CD4-positive, alpha-beta T cell (primary cell): ENCODE measurements around the gene RGL1. TPM values are rescaled to one million over a fixed set of nuclear protein-coding genes. Genes with fewer than 3 reads are reported as not detected.

Source experiments
- ATAC-seq: fragments of 200-7000 bp; cut with Tn5 transposase; one replicate; pipeline ENCODE4 v1.10.0; 2022; ENCODE audit warnings: mild to moderate bottlenecking; ENCODE audit not compliant: poor library complexity
- CTCF ChIA-PET: fragments of 350-600 bp; sonication (Branson Sonifier 250); formaldehyde crosslinking; loops from one replicate; lab custom pipeline; 2021; ENCODE audit warnings: antibody characterized with exemption, inconsistent platforms; lab: Charles Lee
- POLR2A ChIA-PET: fragments of 350-600 bp; sonication (Branson Sonifier 250); formaldehyde crosslinking; loops from one replicate; lab custom pipeline; 2021; ENCODE audit warnings: antibody characterized with exemption, inconsistent platforms; lab: Charles Lee
- DNase-seq, 14 experiments: peaks; one replicate each; pipeline ENCODE4 v3.0.0-alpha.2; 2013 to 2020; ENCODE audit warnings: mixed read lengths in 2 of 14
- H3K27ac ChIP-seq, 2 donors: one replicate each; pipeline versions ENCODE4 v1.5.1 to v1.7.0; 2013; ENCODE audit warnings: low read length in 2 of 2, low read depth in 1 of 2, mild to moderate bottlenecking in 1 of 2
- H3K27me3 ChIP-seq, 2 experiments: 1 replicate in 1 of 2; 2 replicates in 1 of 2; pipeline versions ENCODE4 v1.6.1 to v1.7.0; 2013; ENCODE audit warnings: low read length in 2 of 2, control low read depth in 1 of 2, mild to moderate bottlenecking in 1 of 2, moderate library complexity in 1 of 2; ENCODE audit not compliant: insufficient read depth in 2 of 2, control insufficient read depth in 1 of 2
- H3K36me3 ChIP-seq: one replicate; pipeline ENCODE4 v1.6.1; 2013; ENCODE audit warnings: low read length, control low read depth; ENCODE audit not compliant: insufficient read depth
- H3K4me1 ChIP-seq: one replicate; pipeline ENCODE4 v1.6.1; 2013; ENCODE audit warnings: low read length, control low read depth; ENCODE audit not compliant: insufficient read depth
- H3K4me3 ChIP-seq: one replicate; pipeline ENCODE4 v1.5.1; 2013; ENCODE audit warnings: mild to moderate bottlenecking, low read length, moderate library complexity
- H3K9me3 ChIP-seq, 2 experiments: 1 replicate in 1 of 2; 2 replicates in 1 of 2; pipeline versions ENCODE4 v1.6.1 to v1.7.0; 2013; ENCODE audit warnings: low read length in 2 of 2, mild to moderate bottlenecking in 2 of 2, control low read depth in 1 of 2, moderate library complexity in 1 of 2; ENCODE audit not compliant: control insufficient read depth in 1 of 2, insufficient read depth in 1 of 2
- H3K27ac Mint-ChIP-seq: one replicate; pipeline ENCODE4 v1.8.0; 2020; ENCODE audit warnings: mixed read lengths
- H3K27me3 Mint-ChIP-seq: one replicate; pipeline ENCODE4 v1.8.0; 2021; ENCODE audit warnings: mixed read lengths
- H3K36me3 Mint-ChIP-seq: one replicate; pipeline ENCODE4 v1.8.0; 2021; ENCODE audit warnings: low read depth, mixed read lengths
- H3K4me1 Mint-ChIP-seq: one replicate; pipeline ENCODE4 v1.8.0; 2021; ENCODE audit warnings: low read depth, mixed read lengths
- H3K4me3 Mint-ChIP-seq: one replicate; pipeline ENCODE4 v1.8.0; 2020; ENCODE audit warnings: mild to moderate bottlenecking, mixed read lengths
- H3K9me3 Mint-ChIP-seq: one replicate; pipeline ENCODE4 v1.8.0; 2020; ENCODE audit warnings: mixed read lengths
- intact Hi-C, 2 experiments: fragments of 100-400 bp; cut with DNase I in 1 of 2; cut with micrococcal nuclease in 1 of 2; formaldehyde crosslinking; loops; one replicate each; pipeline versions ENCODE4 v1.15.1 to v1.9.0; 2023 to 2025; cut with DNase I, micrococcal nuclease
- total RNA-seq, 174 experiments: library from RNA in 2 of 174; stranded (reverse) in 2 of 174; gene quantifications; one replicate each; pipeline ENCODE4 v1.2.3 and lab custom pipeline; 2021 to 2026
- TF ChIP-seq, protein P1 (sequence below): fragments of 200-600 bp; IDR thresholded peaks from one replicate; pipeline ENCODE4 v1.8.0; 2022; ENCODE audit warnings: antibody characterized with exemption, mild to moderate bottlenecking

RGL1 gene
- total RNA-seq, 2 experiments from 2014 or later = 1.2 to 1.8 TPM

DNA sequence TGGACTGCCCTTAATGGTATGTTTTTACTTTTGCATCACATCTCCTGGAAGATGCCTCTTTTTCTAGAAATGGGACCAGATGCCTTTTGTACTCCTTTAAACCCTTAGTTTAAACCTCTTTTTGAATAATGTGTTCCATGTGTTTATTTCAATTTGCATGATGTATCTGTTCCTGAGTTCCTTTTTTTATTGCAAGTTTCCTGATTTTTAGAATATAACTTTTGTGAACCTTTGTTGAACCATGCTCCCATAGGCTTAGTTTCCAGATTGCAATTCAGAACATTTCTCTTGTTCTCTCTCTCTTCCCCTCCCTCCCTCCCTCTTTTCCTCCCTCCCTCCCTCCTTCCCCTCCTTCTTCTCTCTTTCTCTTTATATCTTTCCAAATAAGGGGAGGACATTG, 81.9 kb downstream of the RGL1 start:
- peaks cover 24% of the 10 kb centered on the region for H3K4me1 ChIP-seq
- Mint-ChIP-seq H3K9me3 (no peaks in the 10 kb centered on the region), H3K27ac (peak overlapping the region; percentile 63), H3K36me3 (peaks cover 13% of the 10 kb centered on the region), H3K4me3 (no peak overlapping the region), H3K4me1 (peaks cover 51% of the 10 kb centered on the region), H3K27me3 (no peaks in the 10 kb centered on the region)
- no peaks in the 10 kb centered on the region for H3K36me3 ChIP-seq
- H3K9me3 ChIP-seq = no peaks in the 10 kb centered on the region
- ChIA-PET CTCF (no interaction called here), POLR2A (no interaction called here)
- DNase-seq (no peak), ATAC-seq (no peak)
- TF ChIP-seq, protein P1, sequence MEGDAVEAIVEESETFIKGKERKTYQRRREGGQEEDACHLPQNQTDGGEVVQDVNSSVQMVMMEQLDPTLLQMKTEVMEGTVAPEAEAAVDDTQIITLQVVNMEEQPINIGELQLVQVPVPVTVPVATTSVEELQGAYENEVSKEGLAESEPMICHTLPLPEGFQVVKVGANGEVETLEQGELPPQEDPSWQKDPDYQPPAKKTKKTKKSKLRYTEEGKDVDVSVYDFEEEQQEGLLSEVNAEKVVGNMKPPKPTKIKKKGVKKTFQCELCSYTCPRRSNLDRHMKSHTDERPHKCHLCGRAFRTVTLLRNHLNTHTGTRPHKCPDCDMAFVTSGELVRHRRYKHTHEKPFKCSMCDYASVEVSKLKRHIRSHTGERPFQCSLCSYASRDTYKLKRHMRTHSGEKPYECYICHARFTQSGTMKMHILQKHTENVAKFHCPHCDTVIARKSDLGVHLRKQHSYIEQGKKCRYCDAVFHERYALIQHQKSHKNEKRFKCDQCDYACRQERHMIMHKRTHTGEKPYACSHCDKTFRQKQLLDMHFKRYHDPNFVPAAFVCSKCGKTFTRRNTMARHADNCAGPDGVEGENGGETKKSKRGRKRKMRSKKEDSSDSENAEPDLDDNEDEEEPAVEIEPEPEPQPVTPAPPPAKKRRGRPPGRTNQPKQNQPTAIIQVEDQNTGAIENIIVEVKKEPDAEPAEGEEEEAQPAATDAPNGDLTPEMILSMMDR = no peak
- no peak overlapping the region for H3K4me3 ChIP-seq
- intact Hi-C loops = no loop called here
- H3K27ac ChIP-seq = no peak overlapping the region
- H3K27me3 ChIP-seq = no peaks in the 10 kb centered on the region

DNA sequence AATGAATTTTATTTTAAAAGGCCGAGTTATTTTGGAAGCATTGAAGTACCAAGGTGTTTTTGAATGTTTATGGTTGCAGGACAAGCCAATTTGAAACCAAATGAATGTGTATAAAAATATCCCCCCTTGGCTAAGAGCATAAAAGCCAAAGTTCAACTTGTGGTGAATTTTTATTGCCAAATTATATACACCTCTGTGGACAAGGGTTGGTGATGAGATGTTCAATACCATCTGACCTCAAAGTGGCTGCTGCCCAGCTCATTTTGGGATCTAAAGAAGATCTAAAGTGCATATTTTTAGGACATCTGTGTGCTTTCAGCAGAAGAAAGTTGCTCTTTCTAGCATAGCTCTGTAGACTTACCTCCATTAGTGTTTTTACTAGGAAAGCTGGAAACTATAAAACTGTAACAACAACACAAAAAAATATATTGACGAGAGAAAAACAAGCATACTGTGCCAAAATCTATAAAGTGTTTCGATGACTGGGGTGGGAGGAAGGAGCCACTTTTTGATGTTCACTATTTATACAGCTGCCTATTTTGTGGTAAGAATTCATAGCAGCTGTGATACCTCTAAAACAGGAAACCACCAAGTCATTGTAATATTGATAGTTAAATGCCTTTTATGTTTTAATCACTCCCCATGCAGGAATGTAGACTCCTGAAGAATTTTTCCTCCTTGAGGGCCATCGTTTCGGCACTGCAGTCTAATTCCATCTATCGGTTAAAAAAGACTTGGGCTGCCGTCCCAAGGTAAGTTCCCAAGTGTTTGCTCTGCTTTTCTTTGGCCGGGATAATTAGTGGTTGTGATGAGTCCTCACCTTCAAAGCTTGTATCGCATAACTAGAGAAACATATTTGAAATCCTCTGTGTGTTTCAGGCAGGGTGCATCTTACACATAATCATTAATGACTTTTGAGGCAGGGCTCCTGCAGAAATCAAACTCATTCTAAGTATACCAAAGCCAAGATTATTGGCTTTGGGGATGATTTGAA, 83.2 kb downstream of the RGL1 start:
- Mint-ChIP-seq H3K27me3 (no peaks in the 10 kb centered on the region), H3K4me3 (peak overlapping the region; percentile 76), H3K27ac (peak overlapping the region; percentile 63), H3K4me1 (peaks cover 51% of the 10 kb centered on the region), H3K9me3 (no peaks in the 10 kb centered on the region), H3K36me3 (peaks cover 13% of the 10 kb centered on the region)
- Histone ChIP-seq H3K4me3 (peak overlapping the region; percentile 41), H3K36me3 (no peaks in the 10 kb centered on the region), H3K27me3 (no peaks in the 10 kb centered on the region), H3K4me1 (peaks cover 24% of the 10 kb centered on the region), H3K9me3 (no peaks in the 10 kb centered on the region), H3K27ac (peak overlapping the region in 1 of 2 donors; percentile 49)
- ATAC-seq (peak; percentile 70), DNase-seq (peak in 4 of 14 experiments; percentile 19 to 59 (median 27))
- CTCF ChIA-PET = interaction anchor here (1.1 kb wide), 1 partner anchor 28 kb away, joined by 3 read pairs; no protein-coding TSS in a partner anchor
- TF ChIP-seq, protein P1 = no peak
- POLR2A ChIA-PET = interaction anchor here (0.7 to 1.4 kb wide), 2 partner anchors 28 to 45 kb away, joined by 3 to 6 read pairs; no protein-coding TSS in a partner anchor
- intact Hi-C loops = no loop called here

DNA sequence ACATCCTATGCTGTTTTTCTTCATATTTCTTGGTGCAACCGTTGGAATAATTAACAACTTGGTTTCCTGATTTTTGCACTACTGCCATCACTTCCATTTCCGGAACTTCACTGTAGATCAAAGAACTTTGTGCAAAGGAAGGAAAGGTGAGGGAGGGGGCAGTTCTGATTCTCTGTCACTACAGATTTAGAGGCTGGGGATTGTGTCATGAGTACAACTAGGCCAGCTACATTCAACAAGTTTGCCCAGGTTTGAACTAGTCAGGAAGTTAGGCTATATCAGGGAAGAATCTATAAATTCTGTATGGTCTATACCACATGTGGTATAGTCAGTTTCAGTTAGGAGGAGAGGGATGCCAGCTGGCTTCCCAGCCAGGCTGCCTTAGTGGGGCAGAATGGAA, 84.2 kb downstream of the RGL1 start:
- DNase-seq = peak in 2 of 14 experiments; percentile 10 to 30
- ChIA-PET CTCF (interaction anchor here (1.7 kb wide), 1 partner anchor 27 kb away, joined by 5 read pairs; no protein-coding TSS in a partner anchor), POLR2A (interaction anchor here (1.4 kb wide), 1 partner anchor 27 kb away, joined by 6 read pairs; no protein-coding TSS in a partner anchor)
- H3K4me3 Mint-ChIP-seq = peak overlapping the region; percentile 76
- Histone ChIP-seq H3K4me1 (peaks cover 24% of the 10 kb centered on the region), H3K27me3 (no peaks in the 10 kb centered on the region), H3K4me3 (peak overlapping the region; percentile 41), H3K9me3 (no peaks in the 10 kb centered on the region), H3K27ac (peak overlapping the region in 1 of 2 donors; percentile 11), H3K36me3 (no peaks in the 10 kb centered on the region)
- ATAC-seq = no peak
- peaks cover 10% of the 10 kb centered on the region for H3K36me3 Mint-ChIP-seq
- TF ChIP-seq, protein P1 = no peak
- H3K27ac Mint-ChIP-seq = peak overlapping the region; percentile 63
- peaks cover 51% of the 10 kb centered on the region for H3K4me1 Mint-ChIP-seq
- H3K27me3 Mint-ChIP-seq = no peaks in the 10 kb centered on the region
- intact Hi-C loops = no loop called here
- no peaks in the 10 kb centered on the region for H3K9me3 Mint-ChIP-seq
